Stimulated activated CD8-positive, alpha-beta memory T cell treated with anti-CD3 and anti-CD28 coated beads, Interleukin-15, amount 100 ng/mL, for 1 hour (primary cell): ENCODE measurements around the gene UBR2.
"Not testable (repeated sequence)": the region's sequence is repeated elsewhere in the genome, so short reads cannot be mapped to it uniquely, and the experiment has no call there.

Source experiments
- DNase-seq: peaks from one replicate; pipeline ENCODE4 v3.0.0-alpha.2; 2020; ENCODE audit warnings: low read depth

Gene UBR2

GRCh38 chr6:42555477-42556457, 8.1 kb upstream of the UBR2 start:
- no peak for DNase-seq

- DNase-seq, result no peak
These were observed 7.4 kb upstream of the UBR2 start for GRCh38 chr6:42556462-42556861.

- not testable (repeated sequence) for DNase-seq
These were observed 4.6 kb upstream of the UBR2 start for GRCh38 chr6:42559276-42559675.

- no peak for DNase-seq
These were observed 1.8 kb upstream of the UBR2 start for GRCh38 chr6:42561986-42562385.

GRCh38 chr6:42562788-42563405, 932 bp upstream of the UBR2 start:
- no peak for DNase-seq

GRCh38 chr6:42564506-42564825, 637 bp downstream of the UBR2 start:
- no peak for DNase-seq

- no peak for DNase-seq
These were observed 2.2 kb downstream of the UBR2 start for GRCh38 chr6:42565823-42566613.

- no peak for DNase-seq
These were observed 2.9 kb downstream of the UBR2 start for GRCh38 chr6:42566614-42567208.

GRCh38 chr6:42567237-42567636, 3.4 kb downstream of the UBR2 start:
- DNase-seq, result not testable (repeated sequence)

GRCh38 chr6:42569102-42570028, 5.5 kb downstream of the UBR2 start:
- no peak for DNase-seq

- DNase-seq, result no peak
These were observed 7.9 kb downstream of the UBR2 start for GRCh38 chr6:42571611-42572342.

- DNase-seq, result no peak
These were observed 8.7 kb downstream of the UBR2 start for GRCh38 chr6:42572523-42572922.

- DNase-seq, result not testable (repeated sequence)
These were observed 12.7 kb downstream of the UBR2 start for GRCh38 chr6:42576538-42576937.

- DNase-seq, result no peak
These were observed 34.5 kb downstream of the UBR2 start for GRCh38 chr6:42598300-42598699.

- DNase-seq, result no peak
These were observed 35.7 kb downstream of the UBR2 start for GRCh38 chr6:42599558-42599957.

- no peak for DNase-seq
These were observed 40.3 kb downstream of the UBR2 start for GRCh38 chr6:42604150-42604549.

GRCh38 chr6:42604699-42605098, 40.9 kb downstream of the UBR2 start:
- not testable (repeated sequence) for DNase-seq

- no peak for DNase-seq
These were observed 46.6 kb downstream of the UBR2 start for GRCh38 chr6:42610416-42610815.

- no peak for DNase-seq
These were observed 51.7 kb downstream of the UBR2 start for GRCh38 chr6:42615518-42615917.

- DNase-seq, result no peak
These were observed 52.9 kb downstream of the UBR2 start for GRCh38 chr6:42616716-42617115.
